HepG2 (cell line): Measurements from ENCODE around the gene ZNF629. TPM values are rescaled to one million over a fixed set of nuclear protein-coding genes. Genes with fewer than 3 reads are reported as not detected.
A peak's percentile ranks its signal among the peaks of the same experiment; 100 is the strongest.

Source experiments
- FOXK2 ChIP-seq: fragments of 450-650 bp; IDR thresholded peaks from 2 replicates; pipeline ENCODE4 v1.6.1; 2016
- GATAD1 ChIP-seq: IDR thresholded peaks from 2 replicates; pipeline ENCODE4 v1.6.1; 2016; ENCODE audit warnings: missing genetic modification reagents, missing compliant biosample characterization
- HES4 ChIP-seq: sonication (generic); formaldehyde crosslinking; IDR thresholded peaks from 2 replicates; pipeline ENCODE4 v1.9.0; 2021; ENCODE audit warnings: mild to moderate bottlenecking, missing genetic modification reagents, borderline replicate concordance
- KDM1A ChIP-seq: IDR thresholded peaks from 2 replicates; pipeline ENCODE4 v1.6.1; 2016; ENCODE audit warnings: missing compliant biosample characterization
- NBN ChIP-seq: fragments of 450-650 bp; conservative IDR thresholded peaks from 2 replicates; pipeline ENCODE4 v1.6.1; 2017
- NR2F6 ChIP-seq, 2 experiments: IDR thresholded peaks; 2 replicates each; pipeline ENCODE4 v1.6.1; 2016; ENCODE audit warnings: antibody characterized with exemption in 1 of 2, mild to moderate bottlenecking in 1 of 2
- TBX2 ChIP-seq: sonication (generic); formaldehyde crosslinking; IDR thresholded peaks from 2 replicates; pipeline ENCODE4 v1.5.0; 2020; ENCODE audit warnings: missing genetic modification reagents, mild to moderate bottlenecking, borderline replicate concordance
- YY1 ChIP-seq: IDR thresholded peaks from 2 replicates; pipeline ENCODE4 v1.6.1; 2011; ENCODE audit warnings: low read length, low read depth, moderate library complexity, mild to moderate bottlenecking; ENCODE audit not compliant: insufficient read depth, insufficient replicate concordance
- ZNF253 ChIP-seq: sonication (generic); formaldehyde crosslinking; IDR thresholded peaks from 2 replicates; pipeline ENCODE4 v1.8.0; 2022; ENCODE audit warnings: mild to moderate bottlenecking, missing genetic modification reagents, borderline replicate concordance
- ZNF598 ChIP-seq: sonication (generic); formaldehyde crosslinking; IDR thresholded peaks from 2 replicates; pipeline ENCODE4 v1.5.1; 2020; ENCODE audit warnings: mild to moderate bottlenecking, missing genetic modification reagents, borderline replicate concordance
- ZNF652 ChIP-seq: IDR thresholded peaks from 2 replicates; pipeline ENCODE4 v1.6.1; 2016; ENCODE audit warnings: low read depth, borderline replicate concordance
- ZNF749 ChIP-seq: sonication (generic); formaldehyde crosslinking; IDR thresholded peaks from 2 replicates; pipeline ENCODE4 v1.8.0; 2022; ENCODE audit warnings: mild to moderate bottlenecking, missing genetic modification reagents, moderate library complexity, borderline replicate concordance
- polyA plus RNA-seq, 8 experiments: library from polyadenylated mRNA; depleted of rRNA in 3 of 8; stranded (reverse) in 7 of 8; unstranded in 1 of 8; fragments of >200 nt; fragmentation: Illumina TruSeq in 4 of 8; extraction: Trizol in 4 of 8; gene quantifications; 2 replicates each; pipeline versions ENCODE4 v1.2.1 to v1.2.3, GENCODE V29; 2011 to 2016; ENCODE audit warnings: low read depth in 4 of 8, missing spikeins in 1 of 8, mixed read lengths in 1 of 8; ENCODE audit not compliant: insufficient read depth in 1 of 8
- total RNA-seq, 5 experiments: library from RNA; depleted of rRNA; stranded (reverse); fragments of >200 nt; fragmentation: Illumina TruSeq; extraction: Trizol; gene quantifications; 2 replicates each; pipeline ENCODE4 v1.2.3, GENCODE V29; 2016; ENCODE audit warnings: low read depth in 1 of 5
- TF ChIP-seq, protein P1 (sequence below): sonication (generic); formaldehyde crosslinking; conservative IDR thresholded peaks from 2 replicates; pipeline ENCODE4 v1.4.0; 2020; ENCODE audit warnings: missing genetic modification reagents
- TF ChIP-seq, protein P2 (sequence below), 2 experiments: fragments of 450-650 bp in 1 of 2; sonication (generic) in 1 of 2; formaldehyde crosslinking; IDR thresholded peaks; 2 replicates each; pipeline versions ENCODE4 v1.5.0 to v1.8.0; 2020 to 2022; ENCODE audit warnings: mild to moderate bottlenecking in 1 of 2, missing genetic modification reagents in 1 of 2
- TF ChIP-seq, protein P3 (sequence below): IDR thresholded peaks from 2 replicates; pipeline ENCODE4 v1.6.1; 2016; ENCODE audit warnings: mild to moderate bottlenecking
- TF ChIP-seq, protein P4 (sequence below): sonication (generic); formaldehyde crosslinking; IDR thresholded peaks from 2 replicates; pipeline ENCODE4 v1.8.0; 2022; ENCODE audit warnings: mild to moderate bottlenecking, missing genetic modification reagents, moderate library complexity
- TF ChIP-seq, protein P5 (sequence below): sonication (generic); formaldehyde crosslinking; IDR thresholded peaks from 2 replicates; pipeline ENCODE4 v1.5.0; 2020; ENCODE audit warnings: mild to moderate bottlenecking, low read depth, missing genetic modification reagents, borderline replicate concordance
- TF ChIP-seq, protein P6 (sequence below): IDR thresholded peaks from 2 replicates; pipeline ENCODE4 v1.6.1; 2016; ENCODE audit warnings: low read depth, missing genetic modification reagents, missing compliant biosample characterization

ZNF629 gene
- total and polyA plus RNA-seq, 2 of the 13 experiments (the other 11 are each of a cell fraction or from before 2014, with no cell fraction given): 6.1 to 16.5 TPM

DNA sequence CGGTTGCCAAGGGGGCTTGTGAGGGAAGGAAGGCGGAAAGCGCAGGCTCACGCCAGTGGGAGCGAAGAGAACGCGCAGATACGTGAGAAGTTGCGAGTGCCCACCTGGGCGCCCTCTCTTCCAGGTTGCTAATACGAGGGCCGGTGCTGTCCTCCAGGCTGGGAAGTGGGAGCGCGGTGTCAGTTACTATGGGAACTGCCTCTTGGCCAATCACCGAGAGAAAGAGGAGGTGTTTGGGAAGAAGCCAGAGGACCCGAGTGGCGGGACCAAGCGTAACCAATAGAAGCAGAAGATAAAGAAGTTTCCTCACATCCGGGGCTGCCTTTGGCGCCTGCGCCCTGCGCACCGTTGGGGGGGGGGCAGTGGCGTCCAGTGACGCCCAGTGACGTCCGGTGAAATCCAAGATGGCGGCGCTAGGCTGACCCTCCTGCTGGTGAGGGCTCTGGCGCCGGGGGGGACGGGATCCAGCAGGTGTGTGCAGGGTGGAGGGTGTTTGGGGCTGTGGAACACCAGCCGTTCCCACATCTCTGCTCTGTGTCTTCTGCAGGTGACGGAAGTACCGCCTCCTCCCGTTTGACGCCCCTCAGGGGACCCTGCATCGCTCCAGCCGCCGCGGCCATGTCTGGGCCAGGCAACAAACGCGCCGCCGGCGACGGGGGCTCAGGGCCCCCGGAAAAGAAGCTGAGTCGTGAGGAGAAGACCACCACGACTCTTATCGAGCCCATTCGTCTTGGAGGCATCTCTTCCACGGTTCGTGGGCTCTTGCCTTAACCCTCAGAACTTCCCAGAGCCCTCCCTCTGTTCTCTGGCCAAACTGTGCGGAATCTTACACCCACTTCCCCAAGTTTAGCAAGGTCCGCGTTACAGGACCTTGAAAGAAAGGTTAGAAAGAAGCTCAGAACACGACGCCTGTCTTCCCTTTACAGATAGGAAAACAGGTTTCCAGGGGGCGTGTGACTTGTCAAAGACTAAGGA lies 24.8 kb downstream of the ZNF629 start, which contains the start of the genes CFAP119 and RNF40 (continued):
- TF ChIP-seq, protein P1, sequence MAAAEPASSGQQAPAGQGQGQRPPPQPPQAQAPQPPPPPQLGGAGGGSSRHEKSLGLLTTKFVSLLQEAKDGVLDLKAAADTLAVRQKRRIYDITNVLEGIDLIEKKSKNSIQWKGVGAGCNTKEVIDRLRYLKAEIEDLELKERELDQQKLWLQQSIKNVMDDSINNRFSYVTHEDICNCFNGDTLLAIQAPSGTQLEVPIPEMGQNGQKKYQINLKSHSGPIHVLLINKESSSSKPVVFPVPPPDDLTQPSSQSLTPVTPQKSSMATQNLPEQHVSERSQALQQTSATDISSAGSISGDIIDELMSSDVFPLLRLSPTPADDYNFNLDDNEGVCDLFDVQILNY (CRISPR knock-in tag): peak; percentile 25; the same call in 1 of the 2 replicates
- TF ChIP-seq HES4 (CRISPR knock-in tag) (no peak; the same call in 1 of the 2 replicates), KDM1A (CRISPR knock-in tag) (no peak), ZNF749 (CRISPR knock-in tag) (no peak), ZNF598 (CRISPR knock-in tag) (peak; percentile 66; the same call in 1 of the 2 replicates), GATAD1 (CRISPR knock-in tag) (peak; percentile 94), FOXK2 (peak; percentile 62; the same call in 1 of the 2 replicates), NBN (no peak), YY1 (peak; percentile 99), NR2F6 (IDR thresholded peaks at IDR 0.05) (no peak), NR2F6 (CRISPR knock-in tag; IDR thresholded peaks at IDR 0.05) (peak; percentile 14; the same call in 1 of the 2 replicates), ZNF652 (CRISPR knock-in tag) (no peak), TBX2 (CRISPR knock-in tag) (peak; percentile 53), ZNF253 (CRISPR knock-in tag) (peak; percentile 6; the same call in 1 of the 2 replicates)
- TF ChIP-seq, protein P2, sequence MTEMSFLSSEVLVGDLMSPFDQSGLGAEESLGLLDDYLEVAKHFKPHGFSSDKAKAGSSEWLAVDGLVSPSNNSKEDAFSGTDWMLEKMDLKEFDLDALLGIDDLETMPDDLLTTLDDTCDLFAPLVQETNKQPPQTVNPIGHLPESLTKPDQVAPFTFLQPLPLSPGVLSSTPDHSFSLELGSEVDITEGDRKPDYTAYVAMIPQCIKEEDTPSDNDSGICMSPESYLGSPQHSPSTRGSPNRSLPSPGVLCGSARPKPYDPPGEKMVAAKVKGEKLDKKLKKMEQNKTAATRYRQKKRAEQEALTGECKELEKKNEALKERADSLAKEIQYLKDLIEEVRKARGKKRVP (CRISPR knock-in tag; IDR thresholded peaks at IDR 0.05): no peak
- TF ChIP-seq, protein P3, sequence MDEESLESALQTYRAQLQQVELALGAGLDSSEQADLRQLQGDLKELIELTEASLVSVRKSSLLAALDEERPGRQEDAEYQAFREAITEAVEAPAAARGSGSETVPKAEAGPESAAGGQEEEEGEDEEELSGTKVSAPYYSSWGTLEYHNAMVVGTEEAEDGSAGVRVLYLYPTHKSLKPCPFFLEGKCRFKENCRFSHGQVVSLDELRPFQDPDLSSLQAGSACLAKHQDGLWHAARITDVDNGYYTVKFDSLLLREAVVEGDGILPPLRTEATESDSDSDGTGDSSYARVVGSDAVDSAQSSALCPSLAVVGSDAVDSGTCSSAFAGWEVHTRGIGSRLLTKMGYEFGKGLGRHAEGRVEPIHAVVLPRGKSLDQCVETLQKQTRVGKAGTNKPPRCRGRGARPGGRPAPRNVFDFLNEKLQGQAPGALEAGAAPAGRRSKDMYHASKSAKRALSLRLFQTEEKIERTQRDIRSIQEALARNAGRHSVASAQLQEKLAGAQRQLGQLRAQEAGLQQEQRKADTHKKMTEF (CRISPR knock-in tag): peak; percentile 84
- TF ChIP-seq, protein P4, sequence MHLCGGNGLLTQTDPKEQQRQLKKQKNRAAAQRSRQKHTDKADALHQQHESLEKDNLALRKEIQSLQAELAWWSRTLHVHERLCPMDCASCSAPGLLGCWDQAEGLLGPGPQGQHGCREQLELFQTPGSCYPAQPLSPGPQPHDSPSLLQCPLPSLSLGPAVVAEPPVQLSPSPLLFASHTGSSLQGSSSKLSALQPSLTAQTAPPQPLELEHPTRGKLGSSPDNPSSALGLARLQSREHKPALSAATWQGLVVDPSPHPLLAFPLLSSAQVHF (CRISPR knock-in tag): no peak
- TF ChIP-seq, protein P5, sequence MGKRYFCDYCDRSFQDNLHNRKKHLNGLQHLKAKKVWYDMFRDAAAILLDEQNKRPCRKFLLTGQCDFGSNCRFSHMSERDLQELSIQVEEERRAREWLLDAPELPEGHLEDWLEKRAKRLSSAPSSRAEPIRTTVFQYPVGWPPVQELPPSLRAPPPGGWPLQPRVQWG (CRISPR knock-in tag): no peak
- TF ChIP-seq, protein P6, sequence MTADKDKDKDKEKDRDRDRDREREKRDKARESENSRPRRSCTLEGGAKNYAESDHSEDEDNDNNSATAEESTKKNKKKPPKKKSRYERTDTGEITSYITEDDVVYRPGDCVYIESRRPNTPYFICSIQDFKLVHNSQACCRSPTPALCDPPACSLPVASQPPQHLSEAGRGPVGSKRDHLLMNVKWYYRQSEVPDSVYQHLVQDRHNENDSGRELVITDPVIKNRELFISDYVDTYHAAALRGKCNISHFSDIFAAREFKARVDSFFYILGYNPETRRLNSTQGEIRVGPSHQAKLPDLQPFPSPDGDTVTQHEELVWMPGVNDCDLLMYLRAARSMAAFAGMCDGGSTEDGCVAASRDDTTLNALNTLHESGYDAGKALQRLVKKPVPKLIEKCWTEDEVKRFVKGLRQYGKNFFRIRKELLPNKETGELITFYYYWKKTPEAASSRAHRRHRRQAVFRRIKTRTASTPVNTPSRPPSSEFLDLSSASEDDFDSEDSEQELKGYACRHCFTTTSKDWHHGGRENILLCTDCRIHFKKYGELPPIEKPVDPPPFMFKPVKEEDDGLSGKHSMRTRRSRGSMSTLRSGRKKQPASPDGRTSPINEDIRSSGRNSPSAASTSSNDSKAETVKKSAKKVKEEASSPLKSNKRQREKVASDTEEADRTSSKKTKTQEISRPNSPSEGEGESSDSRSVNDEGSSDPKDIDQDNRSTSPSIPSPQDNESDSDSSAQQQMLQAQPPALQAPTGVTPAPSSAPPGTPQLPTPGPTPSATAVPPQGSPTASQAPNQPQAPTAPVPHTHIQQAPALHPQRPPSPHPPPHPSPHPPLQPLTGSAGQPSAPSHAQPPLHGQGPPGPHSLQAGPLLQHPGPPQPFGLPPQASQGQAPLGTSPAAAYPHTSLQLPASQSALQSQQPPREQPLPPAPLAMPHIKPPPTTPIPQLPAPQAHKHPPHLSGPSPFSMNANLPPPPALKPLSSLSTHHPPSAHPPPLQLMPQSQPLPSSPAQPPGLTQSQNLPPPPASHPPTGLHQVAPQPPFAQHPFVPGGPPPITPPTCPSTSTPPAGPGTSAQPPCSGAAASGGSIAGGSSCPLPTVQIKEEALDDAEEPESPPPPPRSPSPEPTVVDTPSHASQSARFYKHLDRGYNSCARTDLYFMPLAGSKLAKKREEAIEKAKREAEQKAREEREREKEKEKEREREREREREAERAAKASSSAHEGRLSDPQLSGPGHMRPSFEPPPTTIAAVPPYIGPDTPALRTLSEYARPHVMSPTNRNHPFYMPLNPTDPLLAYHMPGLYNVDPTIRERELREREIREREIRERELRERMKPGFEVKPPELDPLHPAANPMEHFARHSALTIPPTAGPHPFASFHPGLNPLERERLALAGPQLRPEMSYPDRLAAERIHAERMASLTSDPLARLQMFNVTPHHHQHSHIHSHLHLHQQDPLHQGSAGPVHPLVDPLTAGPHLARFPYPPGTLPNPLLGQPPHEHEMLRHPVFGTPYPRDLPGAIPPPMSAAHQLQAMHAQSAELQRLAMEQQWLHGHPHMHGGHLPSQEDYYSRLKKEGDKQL: no peak
